HG02884 (cell line): ENCODE results near the gene SGMS1.
A peak's percentile ranks its signal among the peaks of the same experiment; 100 is the strongest.
"Not testable (repeated sequence)": the region's sequence is repeated elsewhere in the genome, so short reads cannot be mapped to it uniquely, and the experiment has no call there.

Experiments
- ATAC-seq: cut with Tn5 transposase; IDR thresholded peaks from one replicate; pipeline ENCODE4 v1.9.1; 2021; ENCODE audit warnings: mild to moderate bottlenecking, moderate library complexity; ENCODE audit not compliant: unreplicated experiment

SGMS1 gene

GRCh38 chr10:50437248-50437647 is 186.5 kb downstream of the SGMS1 start:
- ATAC-seq: no peak

GRCh38 chr10:50436805-50437204 is 187.0 kb downstream of the SGMS1 start:
- no peak for ATAC-seq

GRCh38 chr10:50432211-50433009 is 191.3 kb downstream of the SGMS1 start:
- peak; percentile 36 for ATAC-seq

GRCh38 chr10:50431791-50432190 is 192.0 kb downstream of the SGMS1 start:
- ATAC-seq: peak; percentile 85

GRCh38 chr10:50431133-50431532 is 192.6 kb downstream of the SGMS1 start:
- ATAC-seq: no peak

- peak; percentile 87 for ATAC-seq
These were observed 197.3 kb downstream of the SGMS1 start for GRCh38 chr10:50426485-50426884.

GRCh38 chr10:50425215-50425614 is 198.5 kb downstream of the SGMS1 start:
- ATAC-seq: not testable (repeated sequence)

GRCh38 chr10:50423448-50423847 is 200.3 kb downstream of the SGMS1 start:
- no peak for ATAC-seq

- no peak for ATAC-seq
These were observed 201.5 kb downstream of the SGMS1 start for GRCh38 chr10:50422259-50422658.

- ATAC-seq: no peak
These were observed 202.6 kb downstream of the SGMS1 start for GRCh38 chr10:50421026-50421719.

- ATAC-seq: no peak
These were observed 203.6 kb downstream of the SGMS1 start for GRCh38 chr10:50420196-50420595.

GRCh38 chr10:50419756-50420155 is 204.0 kb downstream of the SGMS1 start:
- ATAC-seq: no peak

- no peak for ATAC-seq
These were observed 204.7 kb downstream of the SGMS1 start for GRCh38 chr10:50419091-50419490.

- ATAC-seq: peak; percentile 86
These were observed 205.6 kb downstream of the SGMS1 start for GRCh38 chr10:50417886-50418830.

GRCh38 chr10:50417486-50417885 is 206.3 kb downstream of the SGMS1 start:
- ATAC-seq: no peak

GRCh38 chr10:50416881-50417280 is 206.9 kb downstream of the SGMS1 start:
- no peak for ATAC-seq

GRCh38 chr10:50416181-50416824 is 207.5 kb downstream of the SGMS1 start:
- no peak for ATAC-seq

GRCh38 chr10:50415292-50415691 is 208.5 kb downstream of the SGMS1 start:
- ATAC-seq: no peak

GRCh38 chr10:50410066-50410811 is 213.5 kb downstream of the SGMS1 start:
- ATAC-seq: no peak
